HG03354 (cell line): ENCODE results near the gene AKR1E2.

Source experiments
- ATAC-seq: cut with Tn5 transposase; IDR thresholded peaks from one replicate; pipeline ENCODE4 v1.9.1; 2021; ENCODE audit warnings: mild to moderate bottlenecking; ENCODE audit not compliant: unreplicated experiment, poor library complexity, severe bottlenecking

Gene AKR1E2

DNA sequence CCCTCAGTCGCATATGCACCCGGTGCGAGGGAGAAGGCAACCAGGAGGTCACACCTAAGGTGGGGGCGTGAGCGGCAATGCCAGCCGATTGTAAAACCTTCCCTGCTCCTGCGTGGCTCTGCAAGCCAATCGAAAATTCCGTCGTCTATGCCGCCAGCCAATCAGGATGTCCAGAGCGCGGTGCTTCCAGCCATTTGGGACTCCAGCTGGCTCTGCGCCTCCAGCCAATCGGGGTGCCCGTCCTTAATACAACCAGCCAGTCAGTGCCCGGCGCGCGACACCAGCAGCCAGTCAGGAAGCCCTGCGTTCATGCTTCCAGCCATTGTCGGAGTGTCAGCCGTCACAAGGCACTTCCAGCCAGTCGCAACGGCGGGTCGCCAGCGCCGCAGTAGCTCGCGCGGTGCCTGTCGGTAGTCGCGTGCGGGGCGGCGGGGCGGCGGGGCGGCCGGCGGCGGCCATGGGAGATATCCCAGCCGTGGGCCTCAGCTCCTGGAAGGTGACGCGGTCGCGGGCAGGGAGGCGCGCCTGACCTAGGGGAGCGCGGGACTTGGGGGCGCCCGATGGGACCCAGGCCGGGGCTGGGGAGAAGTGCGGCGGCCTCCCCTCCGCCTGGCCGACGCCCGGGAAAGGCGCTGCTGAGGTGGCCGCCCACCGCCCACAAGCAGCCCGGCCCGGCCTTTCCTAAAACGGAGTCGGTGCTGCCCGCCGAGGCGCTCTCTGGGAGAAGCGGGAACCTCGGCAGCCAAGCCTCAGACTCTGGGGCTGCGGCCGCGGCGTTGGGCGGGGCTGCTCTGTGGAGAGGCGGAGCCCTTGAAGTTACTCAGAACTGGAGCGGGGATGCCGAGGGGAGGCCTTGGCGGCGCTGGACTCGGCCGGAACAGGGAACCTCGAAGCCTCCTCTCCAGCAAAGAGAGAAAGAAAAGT, at the start of gene AKR1E2:
TSS of gene AKR1E2 (plus strand) at position 340 of the 924 bp plus-strand sequence. CDS start at position 458, 118 bp downstream.
- ATAC-seq, result peak; percentile 86

GRCh38 chr10:4776234-4776638, 49.8 kb upstream of the AKR1E2 start:
- no peak for ATAC-seq

- ATAC-seq, result no peak
Measured at GRCh38 chr10:4778761-4779160, 47.2 kb upstream of the AKR1E2 start.

GRCh38 chr10:4780091-4780490, 45.9 kb upstream of the AKR1E2 start:
- ATAC-seq, result no peak

- ATAC-seq, result no peak
Measured at GRCh38 chr10:4780782-4781181, 45.2 kb upstream of the AKR1E2 start.

GRCh38 chr10:4781955-4782354, 44.1 kb upstream of the AKR1E2 start:
- no peak for ATAC-seq

DNA sequence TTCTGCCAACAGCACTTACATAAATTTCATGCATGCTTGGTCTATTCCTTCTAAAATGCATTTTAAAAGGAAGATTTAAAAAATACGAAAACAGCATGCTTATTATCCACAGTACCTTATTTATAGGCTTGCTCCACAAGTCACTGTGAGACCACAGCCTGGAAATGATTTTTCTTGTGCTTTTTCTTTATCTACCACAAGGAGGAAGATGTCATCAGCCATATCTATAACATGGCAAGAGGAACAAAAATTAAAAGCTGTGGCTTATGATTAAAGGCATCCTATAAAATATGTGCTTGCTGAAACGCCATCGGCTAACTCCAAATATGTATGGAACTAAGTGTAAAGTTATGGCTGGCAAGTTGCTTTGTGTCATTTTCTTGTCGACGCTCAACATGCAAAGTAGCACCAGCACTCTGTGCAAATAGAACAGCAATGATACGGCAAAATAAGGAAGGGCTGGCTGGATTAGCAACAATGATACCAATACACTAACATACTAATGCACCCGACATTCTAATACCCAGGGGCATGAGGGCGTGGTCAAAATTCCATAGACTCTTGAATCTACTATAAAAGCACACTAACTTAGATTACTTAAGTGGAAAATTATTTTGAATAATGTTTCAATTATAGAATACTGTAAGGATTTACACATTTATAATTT, 41.2 kb upstream of the AKR1E2 start:
- ATAC-seq, result no peak

- ATAC-seq, result no peak
Measured at GRCh38 chr10:4786043-4786839, 39.8 kb upstream of the AKR1E2 start.

DNA sequence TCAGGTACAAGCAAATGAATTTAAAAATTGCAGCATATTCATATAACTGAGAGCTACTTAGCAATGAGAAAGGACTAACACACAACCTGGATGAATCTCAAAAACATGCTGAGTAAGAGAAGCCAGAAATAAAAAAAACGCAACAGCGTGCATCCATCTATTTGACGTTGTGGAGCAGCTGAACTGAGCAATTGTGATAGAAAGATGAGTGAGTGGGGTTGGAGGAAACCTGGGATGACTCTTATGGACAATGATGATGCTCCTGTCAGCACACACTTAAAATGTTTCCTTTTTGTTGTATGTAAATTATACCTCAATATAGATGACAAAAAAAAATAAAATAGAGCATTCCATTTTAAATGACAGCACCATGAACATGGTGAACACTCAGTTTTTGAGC, 36.0 kb upstream of the AKR1E2 start:
- no peak for ATAC-seq

DNA sequence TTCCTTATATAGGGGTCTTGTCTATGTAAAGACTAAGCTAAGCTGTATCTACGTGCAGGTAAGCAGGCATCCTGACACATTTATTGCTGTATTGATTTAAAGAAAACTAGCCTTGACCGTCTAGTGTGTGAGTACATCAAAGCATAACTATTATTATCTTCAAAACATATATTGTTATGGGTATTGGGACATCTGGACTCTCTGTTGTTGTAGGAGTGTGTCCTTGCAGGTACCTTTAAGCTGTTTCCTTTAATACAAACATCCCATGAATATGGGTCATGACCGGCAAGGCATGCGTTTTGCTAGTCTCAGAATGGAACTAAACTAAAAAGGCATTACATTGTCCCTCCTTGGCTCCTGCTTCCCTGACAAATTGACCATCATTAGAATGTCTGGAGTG, 35.1 kb upstream of the AKR1E2 start:
- ATAC-seq, result no peak

DNA sequence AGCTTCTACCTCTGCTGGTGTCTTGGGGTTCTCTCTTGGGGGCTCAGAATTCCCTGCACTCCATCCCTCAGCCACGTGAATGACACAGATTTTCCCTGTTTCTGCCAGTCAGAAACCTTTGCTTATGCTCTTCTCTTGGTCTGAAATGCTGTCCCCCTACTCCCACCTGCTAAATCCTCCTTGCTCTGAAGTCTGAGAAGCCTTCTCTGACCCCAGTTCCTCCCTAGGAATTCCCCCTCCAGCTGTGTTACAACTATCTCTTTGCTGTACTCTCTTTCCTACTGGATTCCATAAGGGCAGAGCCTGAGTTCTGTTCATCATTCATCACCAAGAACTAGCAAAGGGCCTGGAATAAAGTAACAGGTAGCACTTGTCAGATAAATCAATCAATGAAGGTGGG, 33.6 kb upstream of the AKR1E2 start:
- no peak for ATAC-seq

DNA sequence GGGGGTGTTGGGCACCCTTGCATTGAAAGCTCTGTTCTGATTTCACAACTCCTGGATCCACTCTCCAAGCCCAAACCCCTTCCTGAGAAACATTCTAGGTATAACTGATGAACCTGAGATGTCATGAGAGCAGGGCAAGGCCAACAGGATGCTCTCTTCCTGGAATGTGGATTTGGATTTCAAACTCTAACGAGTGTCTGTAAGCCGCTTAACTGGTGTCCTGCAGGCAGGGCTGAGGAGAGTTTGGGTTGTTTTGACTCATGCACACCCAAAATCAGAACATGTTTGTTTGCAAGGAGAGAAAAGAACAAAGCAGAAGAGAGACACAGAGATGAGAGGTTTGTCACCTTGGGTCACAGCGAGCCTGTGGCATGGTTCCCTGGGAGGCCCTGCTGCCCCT, 24.6 kb upstream of the AKR1E2 start:
- ATAC-seq, result no peak

- ATAC-seq, result no peak
Measured at GRCh38 chr10:4802711-4803487, 23.1 kb upstream of the AKR1E2 start.

GRCh38 chr10:4803822-4804221, 22.2 kb upstream of the AKR1E2 start:
- no peak for ATAC-seq

GRCh38 chr10:4804465-4804864, 21.5 kb upstream of the AKR1E2 start:
- ATAC-seq, result no peak

- no peak for ATAC-seq
Measured at GRCh38 chr10:4806534-4806933, 19.5 kb upstream of the AKR1E2 start.

DNA sequence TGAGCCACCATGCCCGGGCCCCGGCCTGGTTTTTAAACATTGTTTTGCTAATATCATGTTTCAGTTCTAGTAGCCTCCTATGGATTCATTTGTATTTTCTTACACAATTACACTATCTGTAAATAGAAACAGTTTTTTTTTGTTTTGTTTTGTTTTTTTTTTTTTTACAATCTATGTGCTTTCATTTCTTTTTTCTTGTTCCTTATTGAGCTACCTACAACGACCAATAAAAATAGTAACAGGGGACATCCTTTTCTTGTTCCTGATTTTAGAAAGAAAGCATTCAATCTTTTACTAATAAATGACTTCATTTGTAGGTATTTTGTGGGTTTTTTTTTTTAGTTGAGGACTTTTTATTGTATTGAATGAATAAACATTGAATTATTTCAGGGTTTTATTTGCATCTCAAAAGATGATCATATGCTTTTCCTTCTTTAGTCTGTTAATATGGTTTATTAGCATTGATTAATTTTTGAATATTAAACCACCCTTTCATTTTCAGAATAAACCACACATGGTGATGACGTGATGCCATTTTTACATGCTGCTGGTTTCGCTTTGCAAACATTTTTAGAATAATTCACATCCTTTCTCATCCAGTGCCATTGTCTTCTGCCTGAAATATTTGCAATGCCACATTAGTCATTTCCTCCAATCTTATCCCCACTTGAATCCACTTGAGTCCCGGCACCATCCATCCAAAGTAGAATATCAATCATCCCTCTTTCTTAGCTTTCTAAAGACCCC, 18.1 kb upstream of the AKR1E2 start:
- ATAC-seq, result peak; percentile 74

GRCh38 chr10:4809156-4809555, 16.9 kb upstream of the AKR1E2 start:
- ATAC-seq, result no peak

DNA sequence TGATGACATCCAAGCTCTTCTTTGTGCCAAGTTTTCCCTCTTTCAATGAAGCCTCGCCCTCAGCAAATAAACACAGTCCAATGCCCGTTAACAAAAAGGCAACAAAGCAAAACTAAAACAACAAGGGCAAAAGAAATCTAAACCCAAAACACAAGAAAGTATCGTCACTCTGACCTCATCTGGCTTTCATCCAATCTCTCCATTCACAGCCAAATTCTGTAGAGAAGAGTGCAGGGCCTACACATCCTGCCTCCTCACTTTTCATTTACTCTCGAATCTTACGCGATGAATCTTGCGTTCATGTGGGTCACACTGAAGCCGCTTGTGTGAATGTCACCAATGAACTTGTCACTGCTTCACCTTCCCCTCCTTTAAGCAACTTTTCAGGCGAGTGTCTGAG, 15.9 kb upstream of the AKR1E2 start:
- ATAC-seq, result no peak
